GM12864 (cell line): ENCODE measurements around the gene NSFL1C.

Experiments used
- DNase-seq: peaks from one replicate; pipeline ENCODE4 v3.0.0-alpha.2; 2011; ENCODE audit warnings: low read depth
- H3K4me3 ChIP-seq: 2 replicates; pipeline ENCODE4 v1.5.1; 2011; ENCODE audit warnings: mild to moderate bottlenecking, low read depth, low read length, control low read depth
- CTCF ChIP-seq: IDR thresholded peaks from 2 replicates; pipeline ENCODE4 v1.5.1; 2011; ENCODE audit warnings: low read depth, mild to moderate bottlenecking, moderate library complexity, low read length, control low read depth, inconsistent platforms; ENCODE audit errors: missing control alignments

The NSFL1C gene

DNA sequence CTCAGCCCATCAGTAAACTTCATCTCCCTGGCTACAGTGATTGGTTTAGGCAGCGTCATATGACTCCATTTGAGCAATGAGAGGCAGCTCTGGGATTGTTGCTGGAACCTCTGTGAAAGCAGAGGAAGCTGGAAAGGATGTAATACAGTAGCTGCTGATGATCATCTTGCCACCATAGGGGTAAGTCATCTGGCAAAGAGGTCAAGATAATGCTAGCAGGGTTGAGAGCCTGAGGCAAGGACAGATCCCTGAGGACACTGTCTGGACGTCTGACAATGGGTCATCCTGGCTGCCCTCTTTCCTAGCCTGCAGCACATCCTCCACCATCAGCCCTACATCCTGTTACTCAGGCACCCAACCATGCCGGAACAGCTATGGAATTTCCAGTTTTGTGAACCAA, 48.3 kb downstream of the NSFL1C start:
- no peak overlapping the region for H3K4me3 ChIP-seq
- TF ChIP-seq CTCF: no peak
- DNase-seq: no peak

DNA sequence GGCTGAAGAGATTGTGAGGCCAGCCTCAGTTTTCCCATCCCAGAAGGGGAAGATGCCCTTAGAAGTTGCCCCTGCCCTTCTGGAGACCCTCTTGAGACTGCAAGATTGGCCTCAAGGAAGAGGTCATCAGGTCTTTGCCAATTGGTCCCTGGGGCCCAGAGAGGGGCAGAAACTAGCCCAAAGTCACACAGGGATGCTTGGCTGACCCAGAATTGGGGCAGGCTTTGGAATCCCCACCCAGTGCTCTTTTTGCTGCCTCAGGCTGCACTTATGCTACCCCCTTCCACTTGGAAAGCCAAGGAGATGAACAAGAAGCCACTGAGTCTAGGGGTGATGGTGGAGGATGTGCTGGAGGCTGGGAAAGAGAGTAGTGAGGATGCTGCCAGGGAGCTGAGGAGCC, 48.9 kb downstream of the NSFL1C start:
- no peak for TF ChIP-seq CTCF
- DNase-seq: no peak
- no peak overlapping the region for H3K4me3 ChIP-seq

- no peak for TF ChIP-seq CTCF
- no peak for DNase-seq
- H3K4me3 ChIP-seq: no peak overlapping the region
Measured at GRCh38 chr20:1417273-1417672, 49.4 kb downstream of the NSFL1C start.

DNA sequence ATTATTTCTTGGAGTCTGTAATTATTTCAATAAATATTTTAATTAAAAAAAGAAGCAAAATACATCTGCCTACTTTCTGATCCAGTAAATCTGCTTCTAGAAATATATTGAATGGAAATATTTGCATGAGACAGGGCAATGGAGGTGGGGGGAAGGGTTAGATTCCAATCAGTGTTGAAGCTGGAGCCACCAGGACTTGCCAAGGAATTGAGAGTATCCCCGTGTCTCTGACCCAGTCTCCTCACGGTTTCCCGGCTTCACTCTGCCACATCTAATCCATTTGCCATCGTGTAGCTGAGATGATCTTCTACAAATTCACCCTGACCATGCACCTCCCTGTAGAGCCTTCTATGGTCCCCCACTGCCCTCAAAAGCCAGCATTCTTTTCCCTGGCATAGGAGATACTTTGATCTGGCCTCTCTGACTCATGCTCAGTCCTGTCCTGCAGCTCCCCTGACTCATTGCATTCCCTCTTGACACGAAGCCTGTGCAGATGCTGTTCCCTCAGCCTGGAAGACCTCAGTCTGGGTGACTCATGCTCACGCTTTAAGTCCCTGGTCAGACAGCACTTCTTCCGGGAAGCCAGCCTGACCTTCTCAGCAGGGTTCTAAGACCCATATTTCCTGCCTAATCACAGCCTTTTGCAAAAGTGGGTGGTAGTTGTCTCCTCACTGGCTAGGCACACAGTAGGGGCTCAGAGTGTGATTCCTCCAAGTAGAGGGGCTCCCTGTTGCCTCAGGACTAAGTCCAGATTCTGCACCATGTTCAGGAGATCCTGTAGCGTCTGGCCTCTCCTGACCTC, 50.8 kb downstream of the NSFL1C start:
- no peak overlapping the region for H3K4me3 ChIP-seq
- DNase-seq: no peak
- TF ChIP-seq CTCF: no peak

- DNase-seq: no peak
- TF ChIP-seq CTCF: no peak
- H3K4me3 ChIP-seq: no peak overlapping the region
Measured at GRCh38 chr20:1414982-1415381, 51.7 kb downstream of the NSFL1C start.

DNA sequence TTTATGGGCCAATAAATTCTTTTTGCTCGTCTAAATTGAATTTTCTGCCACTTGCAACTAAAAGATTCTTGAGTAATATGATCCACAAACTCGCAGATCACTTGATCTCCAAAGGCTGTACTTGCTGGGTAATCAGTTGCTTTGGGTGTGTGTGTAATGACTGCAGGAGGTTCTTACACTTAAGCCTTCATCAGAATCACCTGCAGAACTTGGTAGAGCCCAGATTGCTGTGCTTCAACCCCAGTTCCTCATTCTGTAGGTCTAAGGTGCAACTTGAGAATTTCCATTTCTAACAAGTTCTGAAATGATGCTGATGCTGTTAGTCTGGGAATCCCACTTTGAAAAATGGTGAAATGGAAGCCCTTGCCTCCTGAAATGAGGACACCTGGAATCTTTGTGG, 60.8 kb downstream of the NSFL1C start:
- no peak for TF ChIP-seq CTCF
- H3K4me3 ChIP-seq: no peak overlapping the region
- DNase-seq: no peak

- no peak overlapping the region for H3K4me3 ChIP-seq
- TF ChIP-seq CTCF: no peak
- DNase-seq: no peak
Measured at GRCh38 chr20:1403624-1404023, 63.0 kb downstream of the NSFL1C start.
